Skeletal muscle tissue (tissue), 4 donors: Measurements from ENCODE around the gene SHKBP1. TPM values are rescaled to one million over a fixed set of nuclear protein-coding genes. Genes with fewer than 3 reads are reported as not detected.
"Not testable (repeated sequence)": the region's sequence is repeated elsewhere in the genome, so short reads cannot be mapped to it uniquely, and the experiment has no call there.

ENCODE experiments used
- H3K27ac ChIP-seq: one replicate; pipeline ENCODE4 v1.7.0; 2013; ENCODE audit warnings: mild to moderate bottlenecking, low read depth, low read length, inconsistent platforms
- H3K27me3 ChIP-seq, 3 donors: one replicate each; pipeline ENCODE4 v1.7.0; 2013; ENCODE audit warnings: low read length in 3 of 3; ENCODE audit not compliant: control insufficient read depth in 3 of 3, insufficient read depth in 3 of 3
- H3K36me3 ChIP-seq, 3 donors: one replicate each; pipeline ENCODE4 v1.7.0; 2013; ENCODE audit warnings: low read length in 3 of 3; ENCODE audit not compliant: control insufficient read depth in 3 of 3, insufficient read depth in 3 of 3
- H3K4me1 ChIP-seq, 3 donors: one replicate each; pipeline ENCODE4 v1.7.0; 2013; ENCODE audit warnings: low read length in 3 of 3, mild to moderate bottlenecking in 3 of 3; ENCODE audit not compliant: control insufficient read depth in 3 of 3, insufficient read depth in 3 of 3
- H3K4me3 ChIP-seq, 3 donors: one replicate each; pipeline ENCODE4 v1.7.0; 2013; ENCODE audit warnings: low read length in 3 of 3
- H3K9ac ChIP-seq, 3 donors: one replicate each; pipeline ENCODE4 v1.7.0; 2013; ENCODE audit warnings: low read length in 3 of 3, mild to moderate bottlenecking in 3 of 3, moderate library complexity in 2 of 3, low read depth in 1 of 3
- H3K9me3 ChIP-seq, 3 donors: one replicate each; pipeline ENCODE4 v1.7.0; 2013; ENCODE audit warnings: low read length in 3 of 3; ENCODE audit not compliant: control insufficient read depth in 3 of 3
- total RNA-seq: library from RNA; depleted of rRNA; stranded (reverse); fragments of >200 nt; gene quantifications from one replicate; pipeline ENCODE4 v1.2.3, GENCODE V29; 2014
- donor health status: Osteomylitis.

The SHKBP1 gene
- total RNA-seq, 1 donor from 2014 or later: 6.3 TPM

DNA sequence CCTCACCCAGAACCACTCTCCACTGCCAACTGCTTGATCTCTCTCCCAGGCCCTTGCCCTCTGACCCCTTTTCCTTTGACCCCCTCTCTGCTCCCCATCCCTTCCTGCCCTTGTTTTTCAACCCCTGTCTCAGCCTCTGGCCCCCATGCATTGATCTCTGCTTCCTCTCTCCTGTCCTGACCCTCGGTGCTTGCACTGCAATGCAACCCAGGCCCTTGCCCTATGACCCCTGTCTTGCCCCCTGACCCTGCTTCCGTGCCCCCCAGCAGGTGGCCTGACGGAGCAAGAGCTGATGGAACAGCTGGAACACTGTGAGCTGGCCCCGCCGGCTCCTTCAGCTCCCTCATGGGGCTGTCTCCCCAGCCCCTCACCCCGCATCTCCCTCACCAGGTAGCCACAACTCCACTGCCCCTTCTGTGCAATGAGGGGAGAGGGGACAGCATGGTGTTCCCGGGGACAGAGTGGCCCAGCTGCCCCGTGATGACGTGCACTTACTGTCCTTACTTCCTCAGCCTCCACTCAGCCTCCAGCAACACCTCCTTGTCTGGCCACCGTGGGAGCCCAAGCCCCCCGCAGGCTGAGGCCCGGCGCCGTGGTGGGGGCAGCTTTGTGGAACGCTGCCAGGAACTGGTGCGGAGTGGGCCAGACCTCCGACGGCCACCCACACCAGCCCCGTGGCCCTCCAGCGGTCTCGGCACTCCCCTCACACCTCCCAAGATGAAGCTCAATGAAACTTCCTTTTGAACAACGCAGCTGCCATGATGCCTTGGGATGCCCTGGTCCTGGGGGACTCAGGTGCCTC, 14.0 kb downstream of the SHKBP1 start:
- Histone ChIP-seq H3K36me3 (peaks cover 0 to 7% (median 3%) of the 10 kb centered on the region in 3 donors), H3K27ac (no peak overlapping the region), H3K4me1 (no peaks in the 10 kb centered on the region), H3K9me3 (no peaks in the 10 kb centered on the region), H3K4me3 (no peak overlapping the region), H3K9ac (no peak overlapping the region), H3K27me3 (peaks cover 0 to 4% (median 3%) of the 10 kb centered on the region in 3 donors)

DNA sequence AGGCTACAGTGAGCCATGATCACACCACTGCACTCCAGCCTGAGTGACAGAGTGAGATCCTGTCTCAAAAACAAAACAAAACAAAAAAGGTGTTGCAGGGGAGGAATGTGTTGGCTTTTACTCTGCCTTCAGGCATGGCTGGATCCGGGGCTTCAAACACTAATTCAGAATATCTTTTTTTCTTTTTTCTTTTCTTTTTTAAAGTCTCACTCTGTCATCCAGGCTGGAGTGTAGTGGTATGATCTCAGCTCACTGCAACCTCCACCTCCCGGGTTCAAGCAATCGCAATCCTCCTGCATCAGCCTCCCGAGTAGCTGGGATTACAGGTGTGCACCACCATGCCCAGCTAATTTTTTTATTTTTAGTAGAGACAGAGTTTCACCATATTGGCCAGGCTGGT, 15.1 kb downstream of the SHKBP1 start:
- H3K27me3 ChIP-seq: peaks cover 8 to 11% (median 10%) of the 10 kb centered on the region in 3 donors
- H3K36me3 ChIP-seq, H3K9ac ChIP-seq: not testable (repeated sequence)

GRCh38 chr19:40592170-40592569, 15.5 kb downstream of the SHKBP1 start:
- Histone ChIP-seq H3K36me3 (peaks cover 0 to 3% (median 3%) of the 10 kb centered on the region in 3 donors), H3K4me1 (peaks cover under 1 to 4% (median 2%) of the 10 kb centered on the region in 3 donors), H3K9ac (no peak overlapping the region), H3K4me3 (no peak overlapping the region), H3K9me3 (no peaks in the 10 kb centered on the region), H3K27me3 (peaks cover 10 to 12% (median 12%) of the 10 kb centered on the region in 3 donors), H3K27ac (no peak overlapping the region)

More for the DNA sequence above, 15.1 kb downstream of the SHKBP1 start:
- not testable (repeated sequence) for H3K9me3 ChIP-seq, H3K4me1 ChIP-seq, H3K4me3 ChIP-seq, H3K27ac ChIP-seq

DNA sequence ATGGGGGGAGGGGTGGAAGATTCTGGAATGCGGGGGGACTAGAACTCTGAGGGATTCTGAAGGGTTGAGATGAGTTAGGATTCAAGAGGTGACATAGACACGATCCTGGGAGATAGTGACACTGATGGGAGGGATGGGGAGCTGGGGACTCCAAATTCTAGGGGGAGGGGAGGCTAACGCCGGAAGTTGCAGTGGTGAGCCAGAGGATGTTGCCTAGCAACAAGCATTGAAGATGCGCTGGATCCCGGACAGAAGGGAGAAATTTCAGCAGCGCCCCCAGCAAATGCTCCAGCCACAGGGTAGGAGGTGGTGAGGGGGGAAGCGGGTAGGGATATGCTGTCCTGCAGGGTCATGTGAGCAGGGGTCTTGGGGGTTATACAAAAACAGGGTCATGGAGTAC, 17.6 kb downstream of the SHKBP1 start:
- Histone ChIP-seq H3K27me3 (peaks cover 22 to 29% (median 27%) of the 10 kb centered on the region in 3 donors), H3K4me3 (no peak overlapping the region), H3K4me1 (peaks cover 9 to 11% (median 9%) of the 10 kb centered on the region in 3 donors), H3K27ac (no peak overlapping the region), H3K9me3 (no peaks in the 10 kb centered on the region), H3K9ac (no peak overlapping the region), H3K36me3 (no peaks in the 10 kb centered on the region)

DNA sequence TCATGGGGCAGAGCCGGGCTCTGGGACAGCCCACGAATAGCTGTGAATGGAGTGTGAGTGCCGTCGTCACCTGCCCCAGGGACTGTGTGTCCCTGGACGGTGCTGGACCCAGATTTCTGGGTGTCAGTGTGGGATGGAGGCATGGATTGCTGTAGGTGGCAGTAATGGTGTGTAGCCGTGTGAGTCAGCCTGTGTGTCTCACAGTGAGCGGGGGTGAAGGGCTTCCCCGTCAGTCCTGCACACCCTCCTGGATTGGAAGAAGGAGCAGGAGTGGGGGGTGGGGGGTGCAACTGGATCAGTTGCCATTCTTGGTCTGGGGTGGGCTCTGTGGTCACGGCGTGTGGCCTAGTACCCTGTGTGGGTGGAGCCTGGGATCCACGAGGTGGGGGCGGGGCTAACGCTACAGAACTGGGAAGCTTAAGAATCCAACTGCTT, 18.0 kb downstream of the SHKBP1 start:
- Histone ChIP-seq H3K4me3 (no peak overlapping the region), H3K27me3 (peaks cover 22 to 33% (median 30%) of the 10 kb centered on the region in 3 donors), H3K9ac (no peak overlapping the region)

DNA sequence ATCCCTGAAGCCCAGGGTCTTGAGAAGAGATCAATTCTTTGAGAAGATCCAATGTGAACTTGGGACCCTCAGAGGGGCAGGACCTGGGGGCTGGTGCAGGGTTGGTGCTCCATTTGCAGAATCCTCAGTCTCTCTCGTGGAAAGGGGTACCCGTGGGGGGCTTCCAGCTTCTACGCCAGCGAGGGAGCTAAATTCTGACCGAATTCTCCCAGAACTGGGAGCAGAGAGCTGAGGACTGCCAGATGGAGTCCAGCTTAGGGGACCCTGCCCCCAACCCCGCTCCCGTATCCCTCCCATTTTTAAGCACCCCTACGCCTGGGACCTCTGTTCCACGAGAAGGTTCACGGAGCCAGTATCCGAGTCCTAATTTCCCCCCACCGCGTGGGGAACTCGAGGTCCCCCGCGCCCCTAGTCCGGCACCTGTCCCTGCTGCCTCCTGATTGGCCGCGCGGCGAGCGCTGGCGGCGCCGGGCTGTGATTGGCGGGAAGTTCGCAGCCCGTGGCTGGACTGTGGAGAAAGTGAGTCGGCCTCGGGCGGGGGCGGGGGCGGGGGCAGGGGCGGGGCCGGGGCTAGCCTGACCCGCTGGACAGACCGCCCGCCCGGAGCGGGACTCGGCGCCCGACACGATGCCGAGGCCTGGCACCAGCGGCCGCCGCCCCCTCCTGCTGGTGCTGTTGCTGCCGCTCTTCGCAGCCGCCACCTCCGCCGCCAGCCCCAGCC, 20.1 kb downstream of the SHKBP1 start:
- H3K4me1 ChIP-seq: peaks cover 23 to 28% (median 23%) of the 10 kb centered on the region in 3 donors
- no peak overlapping the region for H3K4me3 ChIP-seq
- H3K27me3 ChIP-seq: peaks cover 22 to 43% (median 41%) of the 10 kb centered on the region in 3 donors
- H3K36me3 ChIP-seq: no peaks in the 10 kb centered on the region
- H3K27ac ChIP-seq: no peak overlapping the region
- H3K9ac ChIP-seq: peak overlapping the region in 1 of 3 donors; percentile 16
- H3K9me3 ChIP-seq: no peaks in the 10 kb centered on the region

More for the DNA sequence above, 18.0 kb downstream of the SHKBP1 start:
- peaks cover 9 to 16% (median 13%) of the 10 kb centered on the region in 3 donors for H3K4me1 ChIP-seq
- no peaks in the 10 kb centered on the region for H3K36me3 ChIP-seq
- H3K27ac ChIP-seq: no peak overlapping the region
- H3K9me3 ChIP-seq: no peaks in the 10 kb centered on the region

GRCh38 chr19:40597329-40597838, 20.7 kb downstream of the SHKBP1 start:
- peaks cover 26 to 34% (median 27%) of the 10 kb centered on the region in 3 donors for H3K4me1 ChIP-seq
- H3K9me3 ChIP-seq: no peaks in the 10 kb centered on the region
- H3K36me3 ChIP-seq: no peaks in the 10 kb centered on the region
- H3K27me3 ChIP-seq: peaks cover 22 to 45% (median 44%) of the 10 kb centered on the region in 3 donors
- H3K27ac ChIP-seq: no peak overlapping the region
- H3K9ac ChIP-seq: no peak overlapping the region
- H3K4me3 ChIP-seq: peak overlapping the region in 1 of 3 donors; percentile 22

GRCh38 chr19:40598121-40598917, 21.6 kb downstream of the SHKBP1 start:
- Histone ChIP-seq H3K4me1 (peaks cover 35 to 42% (median 36%) of the 10 kb centered on the region in 3 donors), H3K4me3 (peak overlapping the region in 1 of 3 donors; percentile 22), H3K36me3 (no peaks in the 10 kb centered on the region), H3K9ac (no peak overlapping the region), H3K9me3 (no peaks in the 10 kb centered on the region), H3K27me3 (peaks cover 22 to 48% (median 46%) of the 10 kb centered on the region in 3 donors), H3K27ac (no peak overlapping the region)

DNA sequence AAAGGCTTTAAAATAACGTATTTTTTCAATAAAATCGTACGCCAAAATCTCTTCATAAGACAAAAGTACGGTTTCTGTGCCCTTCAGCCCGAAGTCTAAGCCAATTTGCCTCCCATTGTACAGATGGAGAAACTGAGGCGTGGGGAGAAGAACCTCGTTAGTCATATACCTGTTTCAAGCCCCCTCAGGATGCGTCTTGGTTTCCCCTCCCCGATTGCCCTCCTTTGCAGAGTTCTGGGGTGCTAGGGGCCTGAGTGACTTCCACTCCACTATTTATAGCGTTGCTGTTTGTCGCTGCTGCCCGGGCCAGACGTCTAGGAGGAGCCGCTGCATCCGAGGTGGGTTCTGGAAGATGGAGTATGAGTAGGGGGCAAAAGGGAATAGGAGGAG, 22.2 kb downstream of the SHKBP1 start:
- no peak overlapping the region for H3K4me3 ChIP-seq
- H3K9ac ChIP-seq: no peak overlapping the region
- H3K9me3 ChIP-seq: no peaks in the 10 kb centered on the region
- H3K36me3 ChIP-seq: no peaks in the 10 kb centered on the region
- H3K4me1 ChIP-seq: peaks cover 38 to 43% (median 39%) of the 10 kb centered on the region in 3 donors
- H3K27me3 ChIP-seq: peaks cover 22 to 48% (median 46%) of the 10 kb centered on the region in 3 donors
- no peak overlapping the region for H3K27ac ChIP-seq
